NCI-H82 (cell line): ENCODE data around the gene EIF3A.
"Not testable (repeated sequence)": the region's sequence is repeated elsewhere in the genome, so short reads cannot be mapped to it uniquely, and the experiment has no call there.

ENCODE experiments used
- DNase-seq: peaks from one replicate; lab custom pipeline; 2025; lab: John Stamatoyannopoulos, UW

The EIF3A gene

GRCh38 chr10:119101366-119102098 lies 20.9 kb upstream of the EIF3A start:
- no peak for DNase-seq

- no peak for DNase-seq
These were observed 20.0 kb upstream of the EIF3A start for GRCh38 chr10:119100434-119101238.

- DNase-seq: no peak
These were observed 18.0 kb upstream of the EIF3A start for GRCh38 chr10:119098576-119098975.

GRCh38 chr10:119096641-119097415 lies 16.2 kb upstream of the EIF3A start:
- DNase-seq: not testable (repeated sequence)

GRCh38 chr10:119095640-119096039 lies 15.0 kb upstream of the EIF3A start:
- DNase-seq: no peak

GRCh38 chr10:119090968-119091367 lies 10.4 kb upstream of the EIF3A start:
- peak; percentile 60 for DNase-seq

GRCh38 chr10:119090026-119090795 lies 9.6 kb upstream of the EIF3A start:
- DNase-seq: no peak

- peak; percentile 38 for DNase-seq
These were observed 6.8 kb upstream of the EIF3A start for GRCh38 chr10:119087271-119087882.

- no peak for DNase-seq
These were observed 4.3 kb upstream of the EIF3A start for GRCh38 chr10:119084896-119085295.

- DNase-seq: peak; percentile 53
These were observed 757 bp downstream of the EIF3A start for GRCh38 chr10:119079599-119080520.

- DNase-seq: no peak
These were observed 2.0 kb downstream of the EIF3A start for GRCh38 chr10:119078422-119079179.

GRCh38 chr10:119073584-119073983 lies 7.0 kb downstream of the EIF3A start:
- DNase-seq: no peak

GRCh38 chr10:119070395-119071165 lies 10.0 kb downstream of the EIF3A start:
- DNase-seq: no peak

- no peak for DNase-seq
These were observed 18.7 kb downstream of the EIF3A start for GRCh38 chr10:119061926-119062325.

GRCh38 chr10:119061352-119061751 lies 19.3 kb downstream of the EIF3A start:
- DNase-seq: no peak

GRCh38 chr10:119060107-119060506 lies 20.5 kb downstream of the EIF3A start:
- no peak for DNase-seq

GRCh38 chr10:119059557-119059956 lies 21.1 kb downstream of the EIF3A start:
- no peak for DNase-seq

GRCh38 chr10:119058010-119058409 lies 22.6 kb downstream of the EIF3A start:
- no peak for DNase-seq

- DNase-seq: no peak
These were observed 25.1 kb downstream of the EIF3A start for GRCh38 chr10:119055472-119055871.
